Endothelial cell of umbilical vein (primary cell): Measurements from ENCODE around the gene HAUS6.

Experiments
- EZH2 ChIP-seq: IDR thresholded peaks from 2 replicates; pipeline ENCODE4 v1.6.1; 2012; ENCODE audit warnings: borderline replicate concordance, low read depth, mild to moderate bottlenecking, moderate library complexity, low read length, inconsistent platforms; ENCODE audit not compliant: severe bottlenecking
- FOS ChIP-seq: IDR thresholded peaks from 2 replicates; pipeline ENCODE4 v1.6.1; 2011; ENCODE audit warnings: mild to moderate bottlenecking, low read length, moderate library complexity, borderline replicate concordance; ENCODE audit not compliant: insufficient read depth
- JUN ChIP-seq: IDR thresholded peaks from 2 replicates; pipeline ENCODE4 v1.6.1; 2011; ENCODE audit warnings: borderline replicate concordance, low read depth; ENCODE audit not compliant: insufficient read length, insufficient read depth
- POLR2A ChIP-seq: IDR thresholded peaks from 2 replicates; pipeline ENCODE4 v1.6.1; 2012; ENCODE audit warnings: low read depth, mild to moderate bottlenecking, control low read depth, low read length
- POLR2AphosphoS5 ChIP-seq: IDR thresholded peaks from 2 replicates; pipeline ENCODE4 v1.6.1; 2012; ENCODE audit warnings: low read depth, mild to moderate bottlenecking, control low read depth, low read length, moderate library complexity; ENCODE audit not compliant: insufficient read depth
- TF ChIP-seq, protein P1 (sequence below), 2 donors: IDR thresholded peaks; 1 replicate in 1 of 2; 2 replicates in 1 of 2; pipeline ENCODE4 v1.5.1; 2011; ENCODE audit warnings: low read length in 2 of 2, mild to moderate bottlenecking in 2 of 2, moderate library complexity in 2 of 2, control low read depth in 1 of 2, inconsistent platforms in 1 of 2, low read depth in 1 of 2; ENCODE audit not compliant: insufficient read depth in 1 of 2; ENCODE audit errors: extremely low read depth in 1 of 2
- TF ChIP-seq, protein P2 (sequence below): IDR thresholded peaks from 2 replicates; pipeline ENCODE4 v1.6.1; 2011; ENCODE audit not compliant: insufficient read depth, insufficient read length

DNA sequence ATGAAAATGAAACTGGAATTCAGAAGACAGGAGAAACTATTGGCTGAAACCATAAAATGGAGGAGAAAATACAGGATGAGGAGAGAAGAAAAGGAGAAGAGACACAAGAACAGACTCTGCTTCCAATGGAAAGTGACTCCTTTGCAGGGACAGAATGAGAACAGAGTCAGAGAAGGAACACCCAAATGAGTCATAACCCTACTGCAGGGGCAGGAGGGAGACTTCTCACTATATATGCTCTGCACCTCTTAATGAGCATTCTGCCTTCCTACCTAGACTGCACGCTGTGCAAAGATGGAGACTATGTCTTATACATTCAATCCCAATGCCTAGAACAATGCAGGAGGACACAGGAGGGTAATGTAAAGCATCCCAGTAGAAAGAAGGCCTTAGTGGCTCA, 71.8 kb downstream of the HAUS6 start:
- TF ChIP-seq, protein P1, sequence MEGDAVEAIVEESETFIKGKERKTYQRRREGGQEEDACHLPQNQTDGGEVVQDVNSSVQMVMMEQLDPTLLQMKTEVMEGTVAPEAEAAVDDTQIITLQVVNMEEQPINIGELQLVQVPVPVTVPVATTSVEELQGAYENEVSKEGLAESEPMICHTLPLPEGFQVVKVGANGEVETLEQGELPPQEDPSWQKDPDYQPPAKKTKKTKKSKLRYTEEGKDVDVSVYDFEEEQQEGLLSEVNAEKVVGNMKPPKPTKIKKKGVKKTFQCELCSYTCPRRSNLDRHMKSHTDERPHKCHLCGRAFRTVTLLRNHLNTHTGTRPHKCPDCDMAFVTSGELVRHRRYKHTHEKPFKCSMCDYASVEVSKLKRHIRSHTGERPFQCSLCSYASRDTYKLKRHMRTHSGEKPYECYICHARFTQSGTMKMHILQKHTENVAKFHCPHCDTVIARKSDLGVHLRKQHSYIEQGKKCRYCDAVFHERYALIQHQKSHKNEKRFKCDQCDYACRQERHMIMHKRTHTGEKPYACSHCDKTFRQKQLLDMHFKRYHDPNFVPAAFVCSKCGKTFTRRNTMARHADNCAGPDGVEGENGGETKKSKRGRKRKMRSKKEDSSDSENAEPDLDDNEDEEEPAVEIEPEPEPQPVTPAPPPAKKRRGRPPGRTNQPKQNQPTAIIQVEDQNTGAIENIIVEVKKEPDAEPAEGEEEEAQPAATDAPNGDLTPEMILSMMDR (IDR thresholded peaks at IDR 0.05; ENCODE audit: extremely low read depth in 1 of 2, insufficient read depth in 1 of 2, low read depth in 1 of 2, low read length in 2 of 2): no peak
- TF ChIP-seq POLR2A (no peak), JUN (no peak), EZH2 (no peak), FOS (no peak), POLR2AphosphoS5 (no peak)
- TF ChIP-seq, protein P2, sequence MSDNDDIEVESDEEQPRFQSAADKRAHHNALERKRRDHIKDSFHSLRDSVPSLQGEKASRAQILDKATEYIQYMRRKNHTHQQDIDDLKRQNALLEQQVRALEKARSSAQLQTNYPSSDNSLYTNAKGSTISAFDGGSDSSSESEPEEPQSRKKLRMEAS: no peak
